GM12872 (cell line): ENCODE results near the gene EHD2.

Experiments used
- TF ChIP-seq, protein P1 (sequence below): IDR thresholded peaks from 3 replicates; pipeline ENCODE4 v1.5.1; 2011; ENCODE audit warnings: low read depth, mild to moderate bottlenecking, low read length, moderate library complexity; ENCODE audit not compliant: insufficient read depth

Gene EHD2

GRCh38 chr19:47707135-47707925, 5.9 kb upstream of the EHD2 start:
- TF ChIP-seq, protein P1, sequence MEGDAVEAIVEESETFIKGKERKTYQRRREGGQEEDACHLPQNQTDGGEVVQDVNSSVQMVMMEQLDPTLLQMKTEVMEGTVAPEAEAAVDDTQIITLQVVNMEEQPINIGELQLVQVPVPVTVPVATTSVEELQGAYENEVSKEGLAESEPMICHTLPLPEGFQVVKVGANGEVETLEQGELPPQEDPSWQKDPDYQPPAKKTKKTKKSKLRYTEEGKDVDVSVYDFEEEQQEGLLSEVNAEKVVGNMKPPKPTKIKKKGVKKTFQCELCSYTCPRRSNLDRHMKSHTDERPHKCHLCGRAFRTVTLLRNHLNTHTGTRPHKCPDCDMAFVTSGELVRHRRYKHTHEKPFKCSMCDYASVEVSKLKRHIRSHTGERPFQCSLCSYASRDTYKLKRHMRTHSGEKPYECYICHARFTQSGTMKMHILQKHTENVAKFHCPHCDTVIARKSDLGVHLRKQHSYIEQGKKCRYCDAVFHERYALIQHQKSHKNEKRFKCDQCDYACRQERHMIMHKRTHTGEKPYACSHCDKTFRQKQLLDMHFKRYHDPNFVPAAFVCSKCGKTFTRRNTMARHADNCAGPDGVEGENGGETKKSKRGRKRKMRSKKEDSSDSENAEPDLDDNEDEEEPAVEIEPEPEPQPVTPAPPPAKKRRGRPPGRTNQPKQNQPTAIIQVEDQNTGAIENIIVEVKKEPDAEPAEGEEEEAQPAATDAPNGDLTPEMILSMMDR, result peak; percentile 91

DNA sequence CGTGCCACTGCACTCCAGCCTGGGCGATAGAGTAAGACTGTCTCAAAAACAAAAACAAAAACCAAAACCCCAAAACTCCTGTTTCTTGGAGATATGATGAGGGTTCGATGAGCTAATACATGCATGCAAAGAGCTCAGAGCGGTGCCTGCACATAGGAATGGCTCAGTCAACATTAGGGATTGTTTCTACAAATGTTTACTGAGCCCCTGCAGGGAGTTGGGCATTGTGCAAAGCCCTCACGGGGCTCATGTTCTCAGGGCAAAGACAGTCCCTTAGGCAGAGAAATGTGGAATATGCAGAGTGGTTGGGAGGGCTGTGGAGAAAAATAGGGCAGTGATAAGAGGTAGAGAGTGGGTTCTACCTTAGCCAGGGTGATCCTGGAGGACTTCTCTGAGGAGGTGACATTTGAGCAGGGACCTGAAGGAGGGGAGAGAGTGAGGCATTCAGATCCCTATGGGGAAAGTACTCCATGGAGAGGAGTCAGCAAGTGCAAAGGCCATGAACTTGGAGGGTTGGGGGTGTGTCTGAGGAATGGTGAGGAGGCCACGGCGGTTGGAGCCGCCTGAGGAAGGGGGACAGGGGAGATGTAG, 1.5 kb upstream of the EHD2 start:
- TF ChIP-seq, protein P1, result no peak

DNA sequence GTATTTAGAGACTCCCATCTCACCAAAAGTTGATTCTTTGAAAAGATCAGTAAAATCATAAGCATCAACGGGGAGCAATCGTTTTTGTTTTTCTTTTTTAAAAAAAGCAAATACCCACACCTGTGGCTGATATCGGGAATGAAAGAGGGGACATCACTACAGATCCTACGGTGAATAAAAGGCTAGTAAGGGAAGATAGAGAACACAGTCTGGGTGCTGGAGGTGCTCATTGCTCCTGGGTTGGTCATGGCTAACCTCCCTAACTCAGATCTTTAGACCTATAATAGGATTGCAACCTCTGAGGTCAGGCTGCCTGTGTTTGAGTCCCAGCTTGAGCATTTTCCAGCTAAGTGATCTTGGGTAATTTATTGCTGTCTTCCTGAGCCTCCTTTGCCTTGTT, 1.1 kb downstream of the EHD2 start:
- TF ChIP-seq, protein P1, result no peak

- TF ChIP-seq, protein P1, result no peak
Observed at GRCh38 chr19:47716270-47716937, 3.2 kb downstream of the EHD2 start.

DNA sequence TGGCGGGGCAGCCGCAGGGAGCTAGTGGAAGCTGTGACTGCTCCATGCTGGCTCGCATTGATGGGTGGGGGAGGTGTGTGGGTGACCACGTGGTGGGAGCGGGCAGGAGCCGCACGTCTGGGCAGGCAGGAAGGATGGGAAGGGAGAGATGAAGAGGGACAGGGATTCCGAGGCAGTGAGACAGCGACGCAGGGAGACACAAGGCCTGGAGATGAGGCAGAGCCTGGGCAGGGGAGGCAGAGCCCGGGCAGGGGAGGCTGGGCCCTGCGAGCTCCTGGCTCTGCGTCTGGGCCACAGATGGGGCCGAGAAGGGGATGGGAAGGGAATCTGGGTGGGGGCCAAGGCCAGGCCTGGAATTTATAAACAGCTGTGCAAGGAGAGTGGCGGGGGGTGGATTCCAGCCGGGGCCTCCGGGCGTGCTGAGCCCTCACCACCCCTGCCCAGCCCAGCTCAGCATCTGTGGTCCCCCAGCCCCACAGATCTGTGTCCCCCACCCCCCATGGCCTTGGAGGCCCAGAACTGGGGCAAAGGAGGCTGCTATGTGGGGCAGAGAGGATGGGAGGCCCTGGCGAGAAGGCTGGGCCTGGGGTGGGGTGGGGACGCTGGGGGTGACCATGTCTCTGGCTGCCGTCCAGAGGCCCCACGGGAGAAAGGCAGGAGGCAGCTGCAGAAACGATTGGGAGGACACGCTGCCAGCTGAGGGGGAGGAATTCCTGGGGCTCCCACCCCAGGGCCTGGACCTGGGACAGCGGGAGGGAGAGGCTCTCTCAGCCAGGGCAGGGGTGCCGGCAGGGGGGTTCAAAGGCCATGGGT, 6.0 kb downstream of the EHD2 start:
- TF ChIP-seq, protein P1, result no peak

GRCh38 chr19:47720669-47721422, 7.6 kb downstream of the EHD2 start:
- TF ChIP-seq, protein P1, result no peak
